Astrocyte (in vitro differentiated cells and primary cell): ENCODE results near the gene SNAPIN. TPM values are rescaled to one million over a fixed set of nuclear protein-coding genes. Genes with fewer than 3 reads are reported as not detected.
A peak's percentile ranks its signal among the peaks of the same experiment; 100 is the strongest.

ENCODE experiments used
- DNase-seq: peaks from one replicate; pipeline ENCODE4 v3.0.0-alpha.2; 2010; ENCODE audit warnings: low read depth
- FAIRE-seq: peaks from 2 replicates; lab custom pipeline; 2011; peaks lifted over from hg19 to GRCh38; lab: Jason Lieb, UNC
- H2AFZ ChIP-seq: 2 replicates; pipeline ENCODE4 v1.6.0; 2012; ENCODE audit warnings: low read depth, low read length, inconsistent platforms
- H3K27ac ChIP-seq: 2 replicates; pipeline ENCODE4 v1.5.1; 2011; ENCODE audit warnings: low read depth, low read length, inconsistent platforms
- H3K27me3 ChIP-seq: 2 replicates; pipeline ENCODE4 v1.6.0; 2011; ENCODE audit warnings: low read length, inconsistent platforms; ENCODE audit not compliant: insufficient read depth
- H3K36me3 ChIP-seq: 2 replicates; pipeline ENCODE4 v1.5.1; 2011; ENCODE audit warnings: low read length, inconsistent platforms; ENCODE audit not compliant: insufficient read depth
- H3K4me1 ChIP-seq: 2 replicates; pipeline ENCODE4 v1.5.1; 2011; ENCODE audit warnings: low read length, inconsistent platforms; ENCODE audit not compliant: insufficient read depth
- H3K4me2 ChIP-seq: 2 replicates; pipeline ENCODE4 v1.6.0; 2012; ENCODE audit warnings: low read length, inconsistent platforms
- H3K4me3 ChIP-seq: 2 replicates; pipeline ENCODE4 v1.5.1; 2011; ENCODE audit warnings: low read depth, mild to moderate bottlenecking, low read length, inconsistent platforms; ENCODE audit not compliant: insufficient read depth
- H3K79me2 ChIP-seq: 2 replicates; pipeline ENCODE4 v1.6.0; 2012; ENCODE audit warnings: mild to moderate bottlenecking, low read length, inconsistent platforms; ENCODE audit not compliant: insufficient read depth
- H3K9ac ChIP-seq: 2 replicates; pipeline ENCODE4 v1.6.0; 2012; ENCODE audit warnings: mild to moderate bottlenecking, low read length, inconsistent platforms
- H3K9me3 ChIP-seq: 2 replicates; pipeline ENCODE4 v1.5.1; 2012; ENCODE audit warnings: low read depth, mild to moderate bottlenecking, low read length, inconsistent platforms; ENCODE audit not compliant: insufficient read depth
- H4K20me1 ChIP-seq: 2 replicates; pipeline ENCODE4 v1.6.0; 2012; ENCODE audit warnings: low read length, inconsistent platforms; ENCODE audit not compliant: insufficient read depth
- H3K27ac Mint-ChIP-seq: one replicate; pipeline ENCODE4 v1.8.0; 2021; ENCODE audit warnings: mild to moderate bottlenecking, mixed read lengths; ENCODE audit not compliant: unreplicated experiment
- H3K27me3 Mint-ChIP-seq: one replicate; pipeline ENCODE4 v1.8.0; 2021; ENCODE audit warnings: low read depth, mixed read lengths; ENCODE audit not compliant: unreplicated experiment
- H3K36me3 Mint-ChIP-seq: one replicate; pipeline ENCODE4 v1.8.0; 2021; ENCODE audit warnings: low read depth, mixed read lengths; ENCODE audit not compliant: unreplicated experiment
- H3K4me1 Mint-ChIP-seq: one replicate; pipeline ENCODE4 v1.8.0; 2021; ENCODE audit warnings: low read depth, mixed read lengths; ENCODE audit not compliant: unreplicated experiment
- H3K4me3 Mint-ChIP-seq: one replicate; pipeline ENCODE4 v1.8.0; 2021; ENCODE audit warnings: mild to moderate bottlenecking, moderate library complexity, mixed read lengths; ENCODE audit not compliant: unreplicated experiment
- H3K9me3 Mint-ChIP-seq: one replicate; pipeline ENCODE4 v1.8.0; 2021; ENCODE audit warnings: mild to moderate bottlenecking, mixed read lengths; ENCODE audit not compliant: unreplicated experiment
- EZH2 ChIP-seq: IDR thresholded peaks from 2 replicates; pipeline ENCODE4 v1.6.1; 2012; ENCODE audit warnings: mild to moderate bottlenecking, low read length, inconsistent platforms; ENCODE audit not compliant: insufficient read depth
- total RNA-seq: library from RNA; stranded (reverse); gene quantifications from 2 replicates; pipeline ENCODE4 v1.2.1, GENCODE V29; 2021
- TF ChIP-seq, protein P1 (sequence below): IDR thresholded peaks from 2 replicates; pipeline ENCODE4 v1.5.1; 2011; ENCODE audit warnings: low read depth, mild to moderate bottlenecking, inconsistent platforms, low read length, moderate library complexity; ENCODE audit not compliant: insufficient read depth

Gene SNAPIN
- total RNA-seq, 1 donor from 2014 or later = 31.3 TPM

DNA sequence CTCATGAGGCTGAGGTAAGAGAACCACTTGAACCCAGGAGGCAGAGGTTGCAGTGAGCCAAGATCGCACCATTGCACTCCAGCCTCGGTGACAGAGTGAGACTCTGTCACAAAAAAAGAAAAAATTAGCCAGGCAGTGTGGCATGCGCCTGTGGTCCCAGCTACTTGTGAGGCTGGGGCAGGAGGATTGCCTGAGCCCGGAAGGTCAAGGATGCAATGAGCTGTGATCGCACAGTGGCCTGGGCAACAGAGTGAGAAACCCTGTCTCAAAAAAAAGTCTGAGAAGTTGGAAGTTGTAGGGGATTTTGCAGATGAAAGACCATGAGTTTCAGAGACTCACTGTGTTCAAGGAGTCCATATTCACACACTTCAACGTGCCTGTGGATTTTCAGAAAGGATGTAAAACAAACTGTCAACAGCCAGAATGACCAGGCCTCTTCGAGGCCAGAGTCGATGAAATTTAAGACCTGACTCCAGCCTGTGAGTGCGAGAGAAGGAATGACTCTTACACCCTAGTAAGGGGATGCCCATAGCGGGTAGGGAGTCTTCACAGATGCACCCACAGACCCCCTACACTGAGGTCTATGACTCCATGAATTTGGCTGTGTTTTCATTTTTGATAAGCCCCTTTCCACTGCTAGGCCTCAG, 33.4 kb upstream of the SNAPIN start:
- no peak for TF ChIP-seq EZH2
- TF ChIP-seq, protein P1, sequence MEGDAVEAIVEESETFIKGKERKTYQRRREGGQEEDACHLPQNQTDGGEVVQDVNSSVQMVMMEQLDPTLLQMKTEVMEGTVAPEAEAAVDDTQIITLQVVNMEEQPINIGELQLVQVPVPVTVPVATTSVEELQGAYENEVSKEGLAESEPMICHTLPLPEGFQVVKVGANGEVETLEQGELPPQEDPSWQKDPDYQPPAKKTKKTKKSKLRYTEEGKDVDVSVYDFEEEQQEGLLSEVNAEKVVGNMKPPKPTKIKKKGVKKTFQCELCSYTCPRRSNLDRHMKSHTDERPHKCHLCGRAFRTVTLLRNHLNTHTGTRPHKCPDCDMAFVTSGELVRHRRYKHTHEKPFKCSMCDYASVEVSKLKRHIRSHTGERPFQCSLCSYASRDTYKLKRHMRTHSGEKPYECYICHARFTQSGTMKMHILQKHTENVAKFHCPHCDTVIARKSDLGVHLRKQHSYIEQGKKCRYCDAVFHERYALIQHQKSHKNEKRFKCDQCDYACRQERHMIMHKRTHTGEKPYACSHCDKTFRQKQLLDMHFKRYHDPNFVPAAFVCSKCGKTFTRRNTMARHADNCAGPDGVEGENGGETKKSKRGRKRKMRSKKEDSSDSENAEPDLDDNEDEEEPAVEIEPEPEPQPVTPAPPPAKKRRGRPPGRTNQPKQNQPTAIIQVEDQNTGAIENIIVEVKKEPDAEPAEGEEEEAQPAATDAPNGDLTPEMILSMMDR = no peak
- Mint-ChIP-seq H3K27ac (no peak overlapping the region), H3K27me3 (no peaks in the 10 kb centered on the region), H3K4me1 (peaks cover 37% of the 10 kb centered on the region), H3K36me3 (peaks cover 15% of the 10 kb centered on the region), H3K4me3 (peak overlapping the region; percentile 97), H3K9me3 (peaks cover 1% of the 10 kb centered on the region)
- Histone ChIP-seq H3K4me1 (peaks cover 27% of the 10 kb centered on the region), H3K9me3 (no peaks in the 10 kb centered on the region), H4K20me1 (peaks cover 13% of the 10 kb centered on the region), H3K79me2 (peaks cover 35% of the 10 kb centered on the region), H2AFZ (no peak overlapping the region), H3K27me3 (no peaks in the 10 kb centered on the region), H3K4me3 (no peak overlapping the region), H3K9ac (peak overlapping the region; percentile 13), H3K36me3 (peaks cover 35% of the 10 kb centered on the region), H3K27ac (no peak overlapping the region), H3K4me2 (peak overlapping the region; percentile 91)
- FAIRE-seq (no peak), DNase-seq (no peak)

DNA sequence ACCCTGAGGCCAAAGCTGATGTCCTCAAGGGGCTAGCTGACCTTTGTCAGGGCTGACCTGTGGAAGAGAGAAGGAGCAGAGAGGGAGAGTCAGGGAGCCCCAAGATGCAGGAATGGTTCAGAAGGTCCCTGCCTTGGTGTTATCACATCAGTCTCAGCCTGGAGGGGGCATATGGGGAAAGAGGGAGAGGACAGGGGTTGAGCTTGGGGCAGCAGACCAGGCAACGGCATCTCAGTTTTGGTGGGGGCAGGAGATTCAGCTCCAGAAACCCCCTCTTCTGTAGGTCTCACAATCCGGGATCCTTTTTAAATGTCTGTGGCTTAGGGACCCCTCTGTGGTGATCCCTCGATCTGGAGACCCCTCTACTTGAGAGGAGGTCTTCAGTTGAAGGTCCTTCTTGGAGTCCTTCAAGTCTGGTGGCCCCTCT, 32.0 kb upstream of the SNAPIN start:
- Histone ChIP-seq H3K79me2 (peaks cover 35% of the 10 kb centered on the region), H3K27me3 (no peaks in the 10 kb centered on the region), H3K9ac (peak overlapping the region; percentile 84), H2AFZ (no peak overlapping the region), H4K20me1 (peaks cover 13% of the 10 kb centered on the region), H3K9me3 (no peaks in the 10 kb centered on the region), H3K36me3 (peaks cover 27% of the 10 kb centered on the region), H3K4me1 (peaks cover 30% of the 10 kb centered on the region), H3K4me2 (peak overlapping the region; percentile 91), H3K27ac (peak overlapping the region; percentile 92), H3K4me3 (peak overlapping the region; percentile 73)
- TF ChIP-seq, protein P1 = no peak
- no peak for TF ChIP-seq EZH2
- DNase-seq = no peak
- Mint-ChIP-seq H3K4me1 (peaks cover 41% of the 10 kb centered on the region), H3K36me3 (peaks cover 11% of the 10 kb centered on the region), H3K4me3 (peak overlapping the region; percentile 97), H3K27me3 (no peaks in the 10 kb centered on the region), H3K9me3 (peaks cover 1% of the 10 kb centered on the region), H3K27ac (peak overlapping the region; percentile 99)
- FAIRE-seq = no peak
